GM12878 (cell line): ENCODE data around the gene ATP2C2.

Source experiments
- CHD2 ChIP-seq: IDR thresholded peaks from 2 replicates; pipeline ENCODE4 v1.6.1; 2011; ENCODE audit warnings: low read depth, low read length, improper control_type of control experiment, borderline replicate concordance
- JUND ChIP-seq: IDR thresholded peaks from 2 replicates; pipeline ENCODE4 v1.6.1; 2012; ENCODE audit warnings: low read depth, mild to moderate bottlenecking, low read length, improper control_type of control experiment, moderate library complexity
- POLR2AphosphoS5 ChIP-seq: IDR thresholded peaks from 2 replicates; pipeline ENCODE4 v1.6.1; 2011; ENCODE audit warnings: mild to moderate bottlenecking, low read length, inconsistent platforms
- RB1 ChIP-seq: fragments of 450-650 bp; formaldehyde crosslinking; IDR thresholded peaks from 2 replicates; pipeline ENCODE4 v1.6.1; 2017; ENCODE audit warnings: mild to moderate bottlenecking, borderline replicate concordance
- RBBP5 ChIP-seq: fragments of 200-600 bp; sonication (generic); conservative IDR thresholded peaks from 2 replicates; pipeline ENCODE4 v1.6.1; 2016
- SMC3 ChIP-seq: IDR thresholded peaks from 2 replicates; pipeline ENCODE4 v1.6.1; 2011; ENCODE audit warnings: low read length, improper control_type of control experiment, borderline replicate concordance
- SUZ12 ChIP-seq: fragments of 200-600 bp; sonication (generic); IDR thresholded peaks from one replicate; pipeline ENCODE4 v1.6.1; 2018; ENCODE audit warnings: antibody characterized with exemption, mild to moderate bottlenecking; ENCODE audit not compliant: unreplicated experiment
- TF ChIP-seq, protein P1 (sequence below), 3 experiments: IDR thresholded peaks in 2 of 3; conservative IDR thresholded peaks in 1 of 3; 2 replicates each; pipeline ENCODE4 v1.5.1; 2011; ENCODE audit warnings: low read depth in 3 of 3, low read length in 3 of 3, mild to moderate bottlenecking in 3 of 3, control low read depth in 2 of 3, moderate library complexity in 2 of 3, inconsistent platforms in 1 of 3, mixed read lengths in 1 of 3; ENCODE audit not compliant: control insufficient read depth in 2 of 3, insufficient read depth in 1 of 3; ENCODE audit errors: extremely low read depth in 1 of 3
- TF ChIP-seq, protein P2 (sequence below): fragments of 450-650 bp; IDR thresholded peaks from 2 replicates; pipeline ENCODE4 v1.6.1; 2017; ENCODE audit warnings: antibody characterized with exemption, mild to moderate bottlenecking, moderate library complexity

DNA sequence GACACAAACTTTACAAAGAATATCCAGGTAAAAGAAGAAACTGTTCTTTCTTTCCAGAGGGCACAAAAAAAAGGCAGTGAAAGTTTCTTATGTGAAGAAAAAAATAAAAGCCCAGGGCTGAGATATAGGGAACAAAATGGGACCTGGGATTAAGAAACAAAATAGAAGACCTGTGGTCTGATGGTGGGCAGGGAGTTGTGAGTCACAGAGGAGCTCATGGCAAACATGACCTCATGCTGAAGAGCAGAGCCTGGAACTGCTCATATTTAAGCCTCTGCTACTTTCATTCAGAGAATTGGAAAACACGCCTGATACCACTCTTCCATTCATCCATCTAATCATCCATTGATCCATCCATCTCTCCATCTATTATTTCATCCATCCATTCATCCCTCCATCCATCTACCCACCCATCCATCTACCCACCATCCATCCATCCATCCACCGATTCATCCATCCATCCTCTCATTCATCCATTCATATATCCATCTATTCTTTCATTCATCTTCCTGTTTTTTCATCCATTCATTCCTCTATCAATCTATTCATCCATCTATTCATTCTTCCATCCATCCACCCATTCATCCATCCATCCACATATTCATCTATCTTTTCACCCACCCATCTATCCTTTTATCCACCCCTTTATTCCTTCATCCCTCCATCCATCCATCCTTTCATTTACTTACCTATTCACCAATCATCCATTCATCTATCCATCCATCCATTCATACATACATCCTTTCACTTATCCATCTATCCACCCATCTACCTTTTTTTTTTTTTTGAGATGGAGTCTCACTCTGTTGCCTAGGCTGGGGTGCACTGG is 43.7 kb upstream of the ATP2C2 start:
- TF ChIP-seq POLR2AphosphoS5 (no peak), SMC3 (no peak), RB1 (no peak), JUND (no peak), CHD2 (no peak), SUZ12 (no peak), RBBP5 (no peak)
- TF ChIP-seq, protein P1, sequence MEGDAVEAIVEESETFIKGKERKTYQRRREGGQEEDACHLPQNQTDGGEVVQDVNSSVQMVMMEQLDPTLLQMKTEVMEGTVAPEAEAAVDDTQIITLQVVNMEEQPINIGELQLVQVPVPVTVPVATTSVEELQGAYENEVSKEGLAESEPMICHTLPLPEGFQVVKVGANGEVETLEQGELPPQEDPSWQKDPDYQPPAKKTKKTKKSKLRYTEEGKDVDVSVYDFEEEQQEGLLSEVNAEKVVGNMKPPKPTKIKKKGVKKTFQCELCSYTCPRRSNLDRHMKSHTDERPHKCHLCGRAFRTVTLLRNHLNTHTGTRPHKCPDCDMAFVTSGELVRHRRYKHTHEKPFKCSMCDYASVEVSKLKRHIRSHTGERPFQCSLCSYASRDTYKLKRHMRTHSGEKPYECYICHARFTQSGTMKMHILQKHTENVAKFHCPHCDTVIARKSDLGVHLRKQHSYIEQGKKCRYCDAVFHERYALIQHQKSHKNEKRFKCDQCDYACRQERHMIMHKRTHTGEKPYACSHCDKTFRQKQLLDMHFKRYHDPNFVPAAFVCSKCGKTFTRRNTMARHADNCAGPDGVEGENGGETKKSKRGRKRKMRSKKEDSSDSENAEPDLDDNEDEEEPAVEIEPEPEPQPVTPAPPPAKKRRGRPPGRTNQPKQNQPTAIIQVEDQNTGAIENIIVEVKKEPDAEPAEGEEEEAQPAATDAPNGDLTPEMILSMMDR (IDR thresholded peaks at IDR 0.05 in 2 of 3, conservative IDR thresholded peaks at IDR 0.05 in 1 of 3; ENCODE audit: control insufficient read depth in 2 of 3, extremely low read depth in 1 of 3, insufficient read depth in 1 of 3, low read depth in 3 of 3, low read length in 3 of 3) = no peak
- TF ChIP-seq, protein P2, sequence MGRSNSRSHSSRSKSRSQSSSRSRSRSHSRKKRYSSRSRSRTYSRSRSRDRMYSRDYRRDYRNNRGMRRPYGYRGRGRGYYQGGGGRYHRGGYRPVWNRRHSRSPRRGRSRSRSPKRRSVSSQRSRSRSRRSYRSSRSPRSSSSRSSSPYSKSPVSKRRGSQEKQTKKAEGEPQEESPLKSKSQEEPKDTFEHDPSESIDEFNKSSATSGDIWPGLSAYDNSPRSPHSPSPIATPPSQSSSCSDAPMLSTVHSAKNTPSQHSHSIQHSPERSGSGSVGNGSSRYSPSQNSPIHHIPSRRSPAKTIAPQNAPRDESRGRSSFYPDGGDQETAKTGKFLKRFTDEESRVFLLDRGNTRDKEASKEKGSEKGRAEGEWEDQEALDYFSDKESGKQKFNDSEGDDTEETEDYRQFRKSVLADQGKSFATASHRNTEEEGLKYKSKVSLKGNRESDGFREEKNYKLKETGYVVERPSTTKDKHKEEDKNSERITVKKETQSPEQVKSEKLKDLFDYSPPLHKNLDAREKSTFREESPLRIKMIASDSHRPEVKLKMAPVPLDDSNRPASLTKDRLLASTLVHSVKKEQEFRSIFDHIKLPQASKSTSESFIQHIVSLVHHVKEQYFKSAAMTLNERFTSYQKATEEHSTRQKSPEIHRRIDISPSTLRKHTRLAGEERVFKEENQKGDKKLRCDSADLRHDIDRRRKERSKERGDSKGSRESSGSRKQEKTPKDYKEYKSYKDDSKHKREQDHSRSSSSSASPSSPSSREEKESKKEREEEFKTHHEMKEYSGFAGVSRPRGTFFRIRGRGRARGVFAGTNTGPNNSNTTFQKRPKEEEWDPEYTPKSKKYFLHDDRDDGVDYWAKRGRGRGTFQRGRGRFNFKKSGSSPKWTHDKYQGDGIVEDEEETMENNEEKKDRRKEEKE = no peak
